ENCODE results near the gene CBX8.

DNA sequence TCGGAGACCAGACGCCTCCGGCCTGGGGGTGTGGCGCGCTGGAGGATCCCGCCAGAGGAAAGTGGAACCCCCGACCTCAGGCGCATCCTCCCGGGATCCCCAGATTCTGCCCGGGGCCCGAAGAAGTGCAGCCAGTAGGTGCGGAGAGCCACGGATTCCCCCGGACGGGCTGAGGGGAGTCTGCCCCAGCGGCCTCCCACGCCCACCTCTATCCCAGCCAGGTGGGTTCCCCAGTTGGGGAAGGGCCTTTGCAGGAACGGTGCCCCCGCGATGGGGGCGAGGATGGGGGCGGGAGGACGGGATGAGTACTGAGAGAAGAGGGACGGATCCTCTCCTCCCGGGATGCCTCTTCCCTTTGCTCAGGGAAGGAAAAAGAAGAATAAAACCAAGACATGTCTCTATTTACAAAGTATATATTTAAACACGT is 5.1 kb downstream of the CBX8 start:
- TF ChIP-seq, protein P1, sequence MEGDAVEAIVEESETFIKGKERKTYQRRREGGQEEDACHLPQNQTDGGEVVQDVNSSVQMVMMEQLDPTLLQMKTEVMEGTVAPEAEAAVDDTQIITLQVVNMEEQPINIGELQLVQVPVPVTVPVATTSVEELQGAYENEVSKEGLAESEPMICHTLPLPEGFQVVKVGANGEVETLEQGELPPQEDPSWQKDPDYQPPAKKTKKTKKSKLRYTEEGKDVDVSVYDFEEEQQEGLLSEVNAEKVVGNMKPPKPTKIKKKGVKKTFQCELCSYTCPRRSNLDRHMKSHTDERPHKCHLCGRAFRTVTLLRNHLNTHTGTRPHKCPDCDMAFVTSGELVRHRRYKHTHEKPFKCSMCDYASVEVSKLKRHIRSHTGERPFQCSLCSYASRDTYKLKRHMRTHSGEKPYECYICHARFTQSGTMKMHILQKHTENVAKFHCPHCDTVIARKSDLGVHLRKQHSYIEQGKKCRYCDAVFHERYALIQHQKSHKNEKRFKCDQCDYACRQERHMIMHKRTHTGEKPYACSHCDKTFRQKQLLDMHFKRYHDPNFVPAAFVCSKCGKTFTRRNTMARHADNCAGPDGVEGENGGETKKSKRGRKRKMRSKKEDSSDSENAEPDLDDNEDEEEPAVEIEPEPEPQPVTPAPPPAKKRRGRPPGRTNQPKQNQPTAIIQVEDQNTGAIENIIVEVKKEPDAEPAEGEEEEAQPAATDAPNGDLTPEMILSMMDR (conservative IDR thresholded peaks at IDR 0.05 in 1 of 2, IDR thresholded peaks at IDR 0.05 in 1 of 2; ENCODE audit: extremely low read depth in 1 of 2, insufficient read depth in 1 of 2, low read depth in 1 of 2, low read length in 2 of 2) = no peak
- no peak for TF ChIP-seq EZH2 (IDR thresholded peaks at IDR 0.05; ENCODE audit: borderline replicate concordance, low read length)

Measured in mammary epithelial cell (primary cell).